ENCODE data around the gene PAIP2B.

PAIP2B gene

GRCh38 chr2:71150082-71150816, 76.7 kb downstream of the PAIP2B start:
- no peak for DNase-seq

- no peak for DNase-seq
Measured at GRCh38 chr2:71148506-71149063, 78.3 kb downstream of the PAIP2B start.

- DNase-seq, result no peak
Measured at GRCh38 chr2:71143782-71144181, 83.1 kb downstream of the PAIP2B start.

- DNase-seq, result no peak
Measured at GRCh38 chr2:71136174-71136573, 90.7 kb downstream of the PAIP2B start.

GRCh38 chr2:71133603-71134002, 93.3 kb downstream of the PAIP2B start:
- DNase-seq, result no peak
